Stimulated activated naive CD4-positive, alpha-beta T cell treated with Interleukin-2 at 50 U/mL for 16 hours (primary cell): ENCODE data around the gene TBCC.

ENCODE experiments used
- DNase-seq: peaks from one replicate; lab custom pipeline; 2025; lab: John Stamatoyannopoulos, UW

TBCC gene

GRCh38 chr6:42745640-42746462 is at the start of gene TBCC:
TSS of gene TBCC (minus strand) at chr6:42746103. CDS start at chr6:42746073, 30 bp downstream.
- peak; percentile 97 for DNase-seq

GRCh38 chr6:42795651-42796050 is 49.7 kb upstream of the TBCC start:
- no peak for DNase-seq

GRCh38 chr6:42791706-42792320 is 45.9 kb upstream of the TBCC start:
- DNase-seq: no peak

DNA sequence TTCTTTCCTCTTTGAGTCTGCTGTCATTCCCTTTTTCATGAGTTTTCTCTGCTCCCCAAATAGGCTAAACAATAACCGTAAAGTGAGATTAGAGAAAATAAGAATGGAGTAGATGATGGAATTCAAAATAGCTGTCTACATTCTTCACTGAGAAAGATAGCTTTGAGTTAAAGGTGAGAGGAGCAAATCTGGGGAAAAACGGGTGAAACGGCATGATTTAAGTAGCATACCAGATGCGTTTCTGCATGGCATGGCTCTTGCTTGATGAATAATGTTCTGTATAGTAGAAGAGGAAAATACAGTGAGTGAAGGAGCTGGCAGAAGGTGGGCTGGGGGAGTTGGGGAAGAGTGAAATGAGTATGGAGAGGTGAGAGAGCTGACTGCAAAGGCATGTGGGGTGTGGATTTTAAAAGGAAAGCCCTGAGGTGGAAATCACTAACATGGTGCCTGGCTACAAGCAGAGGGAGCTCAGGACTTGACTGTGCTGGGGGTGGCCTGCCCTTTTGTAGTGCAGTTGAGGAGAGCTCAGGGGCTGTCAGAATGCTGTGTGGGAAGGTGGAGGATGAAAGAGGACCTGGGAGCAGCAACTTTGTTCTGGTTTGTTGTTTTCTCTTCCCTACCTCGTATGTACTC is 44.8 kb upstream of the TBCC start:
- DNase-seq: no peak

DNA sequence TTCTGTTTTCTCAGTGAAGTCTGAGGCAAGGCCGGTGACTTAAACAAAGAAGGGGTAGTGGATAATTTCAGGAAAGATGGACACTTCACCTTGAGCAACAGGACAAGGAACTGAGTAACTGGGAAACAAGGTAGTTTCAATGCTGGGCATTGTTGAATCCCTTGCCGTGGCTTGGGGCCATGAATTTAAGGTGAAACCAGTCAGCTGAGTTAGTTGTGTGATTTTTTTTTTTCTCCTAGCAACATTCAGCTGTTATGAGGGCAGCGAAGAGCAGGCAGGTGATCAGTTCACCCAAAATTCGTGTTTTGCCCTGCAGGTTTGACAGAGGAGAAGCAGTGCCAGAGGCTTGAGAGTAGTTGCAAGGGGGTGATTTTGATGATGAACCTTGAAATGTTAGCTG is 42.8 kb upstream of the TBCC start:
- no peak for DNase-seq

DNA sequence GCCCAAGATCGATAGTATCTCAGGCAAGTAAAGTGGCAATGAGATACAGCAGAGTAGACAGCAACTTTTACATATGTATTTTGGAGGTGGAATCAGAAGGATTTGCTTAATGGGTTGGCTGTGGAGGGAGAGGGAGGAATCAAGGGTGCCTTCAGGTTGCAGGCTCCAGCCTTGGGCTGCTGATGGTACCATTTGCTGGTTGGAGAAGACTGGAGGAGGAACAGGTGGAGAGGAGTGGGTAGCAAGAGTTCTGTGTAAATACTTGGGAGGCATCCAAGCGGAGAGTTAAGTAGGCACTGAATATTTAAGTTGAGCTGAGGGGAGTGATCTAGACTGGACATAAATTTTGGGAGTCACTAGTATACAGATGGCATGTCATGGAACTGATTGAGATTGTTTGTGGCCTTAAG is 41.2 kb upstream of the TBCC start:
- no peak for DNase-seq

DNA sequence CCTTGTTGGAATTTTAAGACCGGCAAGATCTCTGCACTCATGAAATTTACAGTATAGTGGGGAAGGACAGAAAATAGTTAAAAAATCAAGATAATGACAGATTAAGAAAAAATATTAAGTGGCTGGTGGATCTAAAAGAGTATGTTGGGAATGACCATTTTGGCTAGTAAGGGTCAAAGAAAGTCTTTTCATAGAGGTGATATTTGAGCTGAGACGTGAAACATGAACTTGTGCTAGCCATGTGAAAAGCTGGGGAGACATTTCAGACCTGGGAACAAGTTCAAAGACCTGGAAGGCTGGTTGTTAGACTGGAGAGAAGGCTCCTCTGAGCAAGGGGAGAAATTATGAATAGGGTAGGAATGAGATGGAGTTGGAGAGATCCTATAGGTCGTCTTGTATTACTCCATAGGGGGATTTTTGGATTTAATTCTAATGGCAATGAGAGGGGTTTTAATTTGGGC is 40.7 kb upstream of the TBCC start:
- DNase-seq: no peak

GRCh38 chr6:42784717-42785498 is 39.0 kb upstream of the TBCC start:
- DNase-seq: no peak

GRCh38 chr6:42783876-42784642 is 38.2 kb upstream of the TBCC start:
- no peak for DNase-seq

- DNase-seq: peak; percentile 66
These were observed 37.4 kb upstream of the TBCC start for GRCh38 chr6:42783177-42783875.

GRCh38 chr6:42782689-42783176 is 36.8 kb upstream of the TBCC start:
- DNase-seq: peak; percentile 79

GRCh38 chr6:42781796-42782688 is 36.1 kb upstream of the TBCC start, which contains the start of gene BICRAL:
TSS of gene BICRAL (plus strand) at chr6:42782052. CDS start at chr6:42822023, 39,971 bp downstream.
- DNase-seq: peak; percentile 76

- peak; percentile 28 for DNase-seq
These were observed 35.6 kb upstream of the TBCC start for GRCh38 chr6:42781546-42781795.

DNA sequence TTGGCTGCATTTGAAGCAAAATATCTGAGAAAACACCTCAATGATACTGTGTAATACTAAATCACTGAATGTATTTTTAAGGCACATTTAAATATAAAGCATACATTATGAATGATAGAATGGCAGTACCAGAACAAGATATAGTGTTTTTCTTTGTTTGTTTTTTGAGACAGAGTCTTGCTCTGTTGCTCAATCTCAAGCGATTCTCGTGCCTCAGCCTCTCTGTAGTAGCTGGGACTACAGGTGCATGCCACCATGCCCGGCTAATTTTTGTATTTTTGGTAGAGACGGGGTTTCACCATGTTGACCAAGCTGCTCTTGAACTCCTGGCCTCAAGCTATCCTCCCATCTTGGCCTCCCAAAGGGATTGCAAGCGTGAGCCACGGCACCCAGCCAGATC is 33.6 kb upstream of the TBCC start:
- no peak for DNase-seq

DNA sequence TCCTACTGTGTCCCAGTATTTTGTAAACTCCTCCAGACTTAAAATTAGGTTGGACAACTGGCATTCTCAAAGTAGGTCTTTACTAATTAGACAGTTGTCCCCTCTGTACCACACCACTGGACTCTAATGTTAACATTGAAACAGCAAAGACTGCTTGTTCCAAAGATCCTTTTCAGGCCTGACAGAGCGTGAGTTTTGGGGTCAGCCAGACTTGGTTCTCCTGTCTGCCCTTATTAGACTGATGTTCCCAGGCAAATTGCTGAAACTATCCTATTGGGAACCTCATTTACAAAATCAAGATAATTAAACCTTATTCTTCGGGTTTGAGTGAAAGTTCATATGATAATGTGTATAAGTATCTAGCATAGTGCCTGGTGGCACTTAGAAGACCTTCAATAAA is 32.2 kb upstream of the TBCC start:
- DNase-seq: no peak

GRCh38 chr6:42777126-42777822 is 31.4 kb upstream of the TBCC start:
- DNase-seq: no peak

DNA sequence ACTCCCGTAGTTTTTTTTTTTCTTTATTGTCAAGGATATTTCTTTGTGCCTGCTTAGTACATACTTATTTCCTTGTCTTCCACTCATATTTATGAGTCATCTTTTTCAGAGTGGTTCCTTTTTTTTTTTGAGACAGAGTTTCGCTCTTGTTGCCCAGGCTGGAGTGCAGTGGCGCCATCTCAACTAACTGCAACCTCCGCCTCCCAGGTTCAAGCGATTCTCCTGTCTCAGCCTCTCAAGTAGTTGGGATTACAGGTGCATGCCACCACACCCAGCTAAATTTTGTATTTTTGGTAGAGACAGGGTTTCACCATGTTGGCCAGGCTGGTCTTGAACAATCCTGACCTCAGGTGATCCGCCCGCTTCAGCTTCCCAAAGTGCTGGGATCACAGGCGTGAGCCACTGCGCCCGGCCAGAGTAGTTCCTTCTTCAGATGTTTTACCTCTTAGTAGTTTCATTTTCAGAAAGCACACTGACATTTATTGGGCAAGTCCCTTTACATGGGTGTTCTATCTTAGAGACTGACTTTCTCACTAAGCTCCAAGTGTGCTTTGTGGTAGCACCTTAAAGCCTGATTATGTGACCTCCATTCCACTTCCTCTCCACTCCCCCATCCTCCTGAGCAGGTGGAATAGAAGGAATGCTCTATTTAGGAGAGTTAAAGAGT is 29.1 kb upstream of the TBCC start:
- peak; percentile 17 for DNase-seq

DNA sequence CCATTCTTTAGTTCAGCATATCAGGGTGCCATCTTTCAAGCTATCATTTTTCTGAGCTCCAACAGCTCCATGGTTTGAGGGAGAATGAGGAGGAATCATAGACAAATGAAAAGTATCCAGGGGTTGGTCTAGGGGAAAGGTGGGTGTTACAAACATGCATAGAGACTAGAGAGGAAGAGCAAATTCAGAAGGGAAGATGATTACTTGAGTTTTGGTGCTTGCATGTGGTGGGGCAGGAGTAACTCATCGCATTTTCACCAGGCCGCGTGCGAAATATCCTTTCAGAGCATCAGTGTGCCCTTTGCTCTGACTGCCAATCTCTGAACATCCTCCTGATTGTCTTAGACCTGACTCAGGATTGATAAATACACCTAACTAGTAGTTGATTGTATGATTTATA is 28.3 kb upstream of the TBCC start:
- peak; percentile 17 for DNase-seq

DNA sequence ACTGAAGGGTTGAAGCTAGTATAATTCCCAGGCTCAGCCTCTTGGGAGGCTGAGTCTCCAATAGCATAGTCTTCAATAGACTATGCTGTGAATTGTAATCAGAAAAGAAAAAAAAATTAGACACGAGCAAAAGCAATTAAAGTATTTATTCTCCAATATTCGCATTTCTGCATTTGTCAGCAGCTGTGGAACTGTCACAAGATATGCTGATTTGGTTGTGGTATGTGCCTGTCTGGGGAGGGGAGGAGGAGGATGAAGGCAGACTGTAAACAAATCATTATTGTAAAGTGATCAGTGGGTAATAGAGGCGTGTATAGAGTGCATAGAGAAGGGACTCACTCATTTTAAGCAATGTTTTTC is 25.8 kb upstream of the TBCC start:
- no peak for DNase-seq
